ENCODE measurements around the gene PRSS33.

PRSS33 gene

GRCh38 chr16:2821487-2822157 lies 34.3 kb upstream of the PRSS33 start:
- H3K4me3 ChIP-seq (replicated peaks in 1 of 2; ENCODE audit: low read depth in 2 of 2, low read length in 2 of 2) = no peak overlapping the region
- TF ChIP-seq CTCF (IDR thresholded peaks at IDR 0.05; ENCODE audit: low read depth, low read length) = no peak
- no peak for DNase-seq (ENCODE audit: low read depth in 2 of 2)

GRCh38 chr16:2820836-2821486 lies 33.6 kb upstream of the PRSS33 start:
- H3K4me3 ChIP-seq (replicated peaks in 1 of 2; ENCODE audit: low read depth in 2 of 2, low read length in 2 of 2) = no peak overlapping the region
- no peak for DNase-seq (ENCODE audit: low read depth in 2 of 2)
- no peak for TF ChIP-seq CTCF (IDR thresholded peaks at IDR 0.05; ENCODE audit: low read depth, low read length)

- DNase-seq (ENCODE audit: low read depth in 2 of 2) = no peak
- TF ChIP-seq CTCF (IDR thresholded peaks at IDR 0.05; ENCODE audit: low read depth, low read length) = no peak
- no peak overlapping the region for H3K4me3 ChIP-seq (replicated peaks in 1 of 2; ENCODE audit: low read depth in 2 of 2, low read length in 2 of 2)
Measured at GRCh38 chr16:2819939-2820835, 32.8 kb upstream of the PRSS33 start.

GRCh38 chr16:2819179-2819938 lies 32.0 kb upstream of the PRSS33 start:
- no peak overlapping the region for H3K4me3 ChIP-seq (replicated peaks in 1 of 2; ENCODE audit: low read depth in 2 of 2, low read length in 2 of 2)
- no peak for TF ChIP-seq CTCF (IDR thresholded peaks at IDR 0.05; ENCODE audit: low read depth, low read length)
- DNase-seq (ENCODE audit: low read depth in 2 of 2) = no peak

- TF ChIP-seq CTCF (IDR thresholded peaks at IDR 0.05; ENCODE audit: low read depth, low read length) = no peak
- DNase-seq (ENCODE audit: low read depth in 2 of 2) = no peak
- H3K4me3 ChIP-seq (replicated peaks in 1 of 2; ENCODE audit: low read depth in 2 of 2, low read length in 2 of 2) = no peak overlapping the region
Measured at GRCh38 chr16:2818272-2818876, 31.0 kb upstream of the PRSS33 start.
